NCI-H1105 (cell line): ENCODE measurements around the gene PLPP2.
A peak's percentile ranks its signal among the peaks of the same experiment; 100 is the strongest.

ENCODE experiments used
- DNase-seq: peaks from one replicate; lab custom pipeline; 2025; lab: John Stamatoyannopoulos, UW

Gene PLPP2

GRCh38 chr19:315811-316210, 24.6 kb upstream of the PLPP2 start:
- no peak for DNase-seq

GRCh38 chr19:313988-314815, 23.0 kb upstream of the PLPP2 start:
- DNase-seq: no peak

- DNase-seq: no peak
Measured at GRCh38 chr19:313169-313987, 22.2 kb upstream of the PLPP2 start.

GRCh38 chr19:311813-312261, 20.6 kb upstream of the PLPP2 start:
- DNase-seq: no peak

GRCh38 chr19:310781-311496, 19.7 kb upstream of the PLPP2 start:
- no peak for DNase-seq

- no peak for DNase-seq
Measured at GRCh38 chr19:310141-310651, 19.0 kb upstream of the PLPP2 start.

- no peak for DNase-seq
Measured at GRCh38 chr19:309206-309565, 18.0 kb upstream of the PLPP2 start.

- no peak for DNase-seq
Measured at GRCh38 chr19:308471-309205, 17.4 kb upstream of the PLPP2 start.

- no peak for DNase-seq
Measured at GRCh38 chr19:307793-308420, 16.7 kb upstream of the PLPP2 start.

GRCh38 chr19:307111-307531, 15.9 kb upstream of the PLPP2 start:
- no peak for DNase-seq

GRCh38 chr19:306151-306900, 15.1 kb upstream of the PLPP2 start:
- DNase-seq: no peak

GRCh38 chr19:305240-306150, 14.3 kb upstream of the PLPP2 start:
- DNase-seq: no peak

- no peak for DNase-seq
Measured at GRCh38 chr19:296476-297225, 5.4 kb upstream of the PLPP2 start.

- DNase-seq: no peak
Measured at GRCh38 chr19:295687-296370, 4.6 kb upstream of the PLPP2 start.

- peak; percentile 39 for DNase-seq
Measured at GRCh38 chr19:294946-295686, 3.9 kb upstream of the PLPP2 start.

- no peak for DNase-seq
Measured at GRCh38 chr19:294341-294945, 3.2 kb upstream of the PLPP2 start.
